HG02642 (cell line): ENCODE measurements around the gene ZNF488.

Experiments used
- ATAC-seq: cut with Tn5 transposase; IDR thresholded peaks from one replicate; pipeline ENCODE4 v1.9.1; 2021; ENCODE audit warnings: mild to moderate bottlenecking; ENCODE audit not compliant: unreplicated experiment, poor library complexity

Gene ZNF488

DNA sequence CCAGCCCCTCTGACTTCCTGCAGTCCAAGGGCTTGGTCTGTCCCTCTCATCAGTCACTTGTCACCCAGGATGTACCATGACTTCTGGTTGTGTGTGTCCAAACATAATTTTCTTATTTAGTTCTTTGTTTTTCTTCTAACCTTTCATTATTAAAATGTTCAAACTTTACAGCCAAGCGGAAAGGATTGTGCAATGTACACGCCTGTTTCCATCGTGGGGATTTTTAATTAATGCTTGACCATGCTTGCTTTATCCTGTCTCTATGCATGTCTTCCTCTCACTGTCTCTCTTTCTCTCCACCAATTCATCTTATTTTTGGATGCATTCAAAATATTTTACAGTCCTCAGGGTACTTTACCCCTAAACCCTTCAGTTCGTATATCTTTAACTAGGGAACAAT is 26.2 kb upstream of the ZNF488 start:
- ATAC-seq: no peak

DNA sequence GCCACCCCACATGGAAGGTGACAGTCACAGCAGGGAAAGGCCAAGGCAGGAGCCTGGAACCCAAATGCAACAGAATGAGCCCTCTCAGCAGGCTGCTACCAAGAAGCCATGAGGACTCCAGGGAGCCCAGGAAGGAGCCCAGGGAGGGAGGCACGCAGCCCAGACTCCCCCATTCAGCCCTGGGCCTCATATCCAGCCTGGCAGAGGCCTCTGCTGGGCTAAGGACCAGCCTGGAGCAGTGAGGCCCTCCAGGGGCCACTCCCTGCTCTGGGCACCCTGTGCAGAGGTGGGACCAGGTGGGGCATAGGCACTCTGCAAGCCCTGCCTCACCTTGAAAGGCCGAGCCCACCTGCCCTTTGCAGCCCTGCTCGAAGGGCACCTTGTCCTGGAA is 25.8 kb upstream of the ZNF488 start:
- ATAC-seq: no peak

DNA sequence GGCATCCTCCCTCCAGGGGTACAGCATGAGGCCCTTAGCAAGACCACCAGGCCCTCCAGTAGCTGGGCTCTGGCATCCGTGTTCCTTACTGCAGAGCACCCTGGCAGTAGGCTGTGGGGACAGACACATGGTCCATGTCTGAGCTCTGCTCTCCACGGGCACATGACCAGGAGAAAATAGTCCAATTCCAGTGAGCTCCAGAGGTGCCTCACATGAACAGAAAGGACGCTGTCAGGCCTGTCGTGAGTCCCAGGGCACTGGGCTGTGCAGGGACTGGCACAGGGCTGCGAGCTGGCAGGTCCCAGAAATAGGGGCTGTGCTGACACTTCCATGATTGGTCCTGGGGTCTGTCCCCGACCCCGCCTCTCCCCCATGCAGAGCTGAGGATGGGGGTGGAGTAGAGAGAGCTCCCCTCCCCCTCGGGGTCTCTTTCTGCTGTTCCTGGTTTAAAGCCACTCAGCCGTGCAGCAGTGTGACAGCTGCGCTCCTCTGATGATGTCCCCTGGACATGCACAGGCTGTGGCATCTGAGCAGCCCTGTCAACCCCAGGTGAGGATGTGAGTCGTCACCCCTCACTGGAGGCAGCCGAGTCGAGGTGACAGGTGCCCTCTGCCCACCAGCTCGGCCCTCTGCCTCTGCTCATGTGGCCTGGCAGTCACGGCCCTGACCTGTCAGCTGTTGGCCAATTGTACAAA is 25.2 kb upstream of the ZNF488 start:
- ATAC-seq: no peak

DNA sequence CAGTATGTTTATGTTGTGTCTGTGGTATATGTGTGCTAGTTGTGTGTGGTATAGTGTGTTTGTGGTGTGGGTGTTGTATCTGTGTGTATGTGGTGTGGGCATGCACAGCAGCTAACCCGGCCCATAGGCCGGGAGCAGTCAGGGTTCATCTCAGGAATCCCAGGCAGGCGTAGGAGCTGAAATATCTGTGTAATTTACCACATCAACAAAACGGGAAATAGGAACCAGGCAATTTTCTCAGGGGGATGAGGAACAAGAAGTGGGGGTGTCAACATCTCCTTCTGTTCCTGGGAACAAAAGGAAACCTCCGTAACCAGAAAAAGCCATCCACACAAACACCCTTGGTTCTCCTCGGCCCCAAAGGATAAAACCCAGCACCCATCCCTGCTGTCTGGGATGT is 24.5 kb upstream of the ZNF488 start:
- ATAC-seq: no peak

DNA sequence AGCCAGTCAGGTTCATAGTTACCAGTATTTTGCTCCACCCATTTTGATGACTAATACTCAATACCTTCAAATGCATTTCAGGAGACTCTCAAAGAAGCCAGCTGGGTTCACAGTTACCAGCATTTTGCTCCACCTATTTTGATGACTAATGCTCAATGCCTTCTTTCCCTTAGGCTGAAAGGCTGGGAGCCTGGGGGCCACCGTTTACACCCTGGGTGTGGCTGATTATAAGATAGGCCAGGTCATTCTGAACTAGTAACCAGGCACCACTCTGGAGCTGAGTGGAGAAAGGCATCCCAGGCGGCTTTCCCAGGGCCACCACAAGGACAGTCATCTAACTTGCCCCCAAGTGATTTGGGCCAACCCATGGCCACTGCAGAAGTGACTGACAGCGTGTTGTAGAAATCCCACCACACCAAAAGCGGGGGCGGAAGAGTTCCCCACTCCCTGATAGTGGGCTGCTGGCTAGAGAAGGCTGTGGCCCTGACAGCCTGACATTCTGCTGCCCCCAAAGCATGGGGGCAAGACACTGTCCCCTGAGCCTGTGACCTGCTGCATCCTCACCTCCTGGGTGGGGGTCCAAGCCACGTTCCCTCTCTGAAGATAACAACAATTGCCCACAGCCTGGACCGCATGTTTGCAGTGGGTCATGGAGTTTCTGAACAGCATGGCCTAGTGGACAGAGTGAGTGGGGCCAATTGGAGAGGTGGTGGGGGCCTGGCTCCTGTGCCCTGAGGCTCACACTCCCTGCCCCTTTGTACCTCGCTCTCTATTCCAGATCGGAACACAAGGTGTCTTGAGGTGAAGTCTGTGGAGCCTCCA is 23.0 kb upstream of the ZNF488 start:
- no peak for ATAC-seq

DNA sequence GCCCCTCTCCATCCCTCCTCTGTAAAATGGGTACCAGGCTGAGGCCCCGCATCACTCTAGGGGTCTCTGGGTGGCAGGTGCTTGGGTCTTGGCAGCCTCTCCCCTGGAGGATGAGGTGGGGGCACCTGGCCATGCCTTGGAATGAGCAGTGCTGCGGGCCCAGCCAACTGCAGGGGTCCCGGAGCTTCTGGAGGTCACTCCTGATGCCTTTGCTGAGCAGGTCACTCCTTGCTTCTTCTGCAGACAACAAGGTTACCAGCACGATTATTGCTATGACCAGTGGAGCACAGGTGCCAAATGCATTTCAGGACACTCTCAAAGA is 22.4 kb upstream of the ZNF488 start:
- no peak for ATAC-seq

DNA sequence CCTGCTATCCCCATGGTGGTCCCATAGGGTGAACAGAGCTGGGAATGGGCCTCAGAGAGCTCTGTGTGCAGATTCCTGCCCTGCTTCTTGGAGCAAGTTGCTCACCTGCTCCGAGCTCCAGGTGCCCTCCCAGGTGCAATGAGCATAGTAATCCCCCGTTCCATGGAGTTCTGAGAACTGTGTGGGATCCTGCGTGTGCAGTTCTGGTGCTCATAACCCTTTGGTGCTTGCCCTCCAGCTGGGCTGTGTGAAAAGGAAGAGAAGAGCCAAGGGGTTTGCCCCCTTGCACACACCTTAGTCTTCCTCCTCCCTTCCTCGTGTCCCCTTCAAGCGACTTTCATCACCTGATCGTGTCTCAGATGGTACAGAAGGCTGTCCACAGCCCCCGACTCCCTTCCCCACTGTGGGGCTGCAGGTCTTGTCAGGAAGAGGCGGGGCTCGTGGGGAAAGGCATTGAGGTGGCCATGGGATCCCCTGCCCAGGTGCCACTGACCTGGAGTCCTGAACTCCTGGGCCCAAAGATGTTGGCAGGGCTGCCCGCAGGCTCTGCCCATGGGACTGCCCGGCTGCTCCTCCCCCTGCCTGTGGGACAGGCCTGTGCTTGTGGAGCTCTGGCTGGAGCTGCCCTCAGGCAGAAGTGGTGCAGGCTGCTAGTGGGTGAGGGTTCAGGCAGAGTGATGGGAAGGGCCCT is 21.9 kb upstream of the ZNF488 start:
- ATAC-seq: no peak

DNA sequence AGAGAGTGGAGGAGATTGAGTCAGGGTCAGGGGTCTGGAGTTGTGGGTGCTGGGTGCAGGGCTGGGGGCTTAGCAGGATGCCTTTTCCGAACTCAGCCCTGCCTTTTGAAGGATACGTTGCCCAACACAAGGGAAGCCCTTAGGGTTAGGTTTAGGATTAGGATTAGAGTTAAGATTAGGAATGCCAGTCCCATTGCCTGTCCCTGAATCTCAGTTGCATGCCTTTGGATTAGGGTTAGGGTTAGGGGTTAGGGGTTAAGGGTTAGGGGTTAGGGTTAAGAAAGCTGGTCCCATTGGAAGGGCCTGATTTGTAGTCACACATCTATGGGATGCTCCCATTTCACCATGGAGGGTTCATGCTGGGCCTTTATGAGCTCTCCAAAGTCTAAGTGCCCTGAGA is 20.8 kb upstream of the ZNF488 start:
- no peak for ATAC-seq

DNA sequence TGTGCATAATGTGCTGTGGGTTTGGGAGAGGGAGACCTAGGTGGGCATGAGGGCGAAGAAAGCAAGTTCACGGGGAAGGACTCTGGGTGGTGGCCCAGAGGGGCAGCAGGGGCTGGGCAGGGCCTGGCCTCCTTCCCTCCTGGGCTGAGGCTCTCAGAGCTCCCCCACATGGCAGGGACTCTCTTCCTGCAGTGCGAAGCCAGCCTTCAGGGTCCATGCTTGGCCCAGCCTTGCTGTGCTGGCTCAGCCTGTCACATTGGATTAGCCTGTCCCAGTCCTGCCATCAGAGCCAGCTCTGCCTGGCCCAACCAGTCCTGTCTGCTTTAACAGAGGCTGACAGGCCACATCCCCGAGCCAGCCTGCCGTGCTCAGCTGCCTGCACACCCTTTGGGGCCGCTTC is 20.4 kb upstream of the ZNF488 start:
- no peak for ATAC-seq

DNA sequence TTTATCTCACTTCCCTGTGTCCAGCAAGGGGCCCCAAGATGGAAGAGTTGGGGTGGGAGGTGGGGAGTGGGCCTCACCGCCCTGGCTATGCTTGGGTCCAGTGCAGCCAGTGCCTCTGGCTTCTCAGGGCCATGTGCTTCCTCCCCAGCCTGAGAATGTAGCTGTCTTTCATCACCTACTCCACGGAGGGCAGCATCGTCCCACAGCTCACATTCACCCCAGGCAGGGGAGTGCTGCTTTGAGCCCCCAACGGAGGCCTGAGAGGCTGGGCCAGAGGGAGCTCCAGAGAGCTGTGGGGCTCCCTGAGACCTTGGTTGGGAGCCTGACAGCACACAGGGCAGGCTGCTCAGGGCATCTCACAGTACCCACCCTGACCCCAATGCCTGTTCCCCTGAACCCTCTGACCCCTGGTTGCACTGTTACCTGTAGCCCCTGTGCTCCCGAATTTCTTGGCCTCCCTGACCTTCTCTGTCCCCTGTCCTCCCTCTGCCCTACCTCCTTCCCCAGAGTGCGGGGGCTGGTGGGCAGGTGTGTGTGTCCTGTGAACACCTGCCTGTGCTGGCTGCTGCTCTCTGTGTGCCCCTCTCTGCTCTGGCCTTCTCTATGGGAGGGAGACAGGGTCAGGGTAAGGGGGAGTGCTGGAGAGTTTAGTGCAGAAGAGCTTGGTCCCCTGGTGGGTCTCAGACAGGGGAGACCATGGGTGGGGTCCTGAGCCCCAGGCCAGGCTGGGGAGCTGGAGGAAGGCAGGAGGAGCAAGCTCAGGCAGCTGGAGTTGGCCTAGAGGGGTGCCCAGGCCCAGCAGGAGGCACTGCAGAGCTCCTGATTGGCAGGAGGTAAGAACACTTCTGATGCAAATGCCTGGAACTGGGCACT is 19.6 kb upstream of the ZNF488 start:
- no peak for ATAC-seq

DNA sequence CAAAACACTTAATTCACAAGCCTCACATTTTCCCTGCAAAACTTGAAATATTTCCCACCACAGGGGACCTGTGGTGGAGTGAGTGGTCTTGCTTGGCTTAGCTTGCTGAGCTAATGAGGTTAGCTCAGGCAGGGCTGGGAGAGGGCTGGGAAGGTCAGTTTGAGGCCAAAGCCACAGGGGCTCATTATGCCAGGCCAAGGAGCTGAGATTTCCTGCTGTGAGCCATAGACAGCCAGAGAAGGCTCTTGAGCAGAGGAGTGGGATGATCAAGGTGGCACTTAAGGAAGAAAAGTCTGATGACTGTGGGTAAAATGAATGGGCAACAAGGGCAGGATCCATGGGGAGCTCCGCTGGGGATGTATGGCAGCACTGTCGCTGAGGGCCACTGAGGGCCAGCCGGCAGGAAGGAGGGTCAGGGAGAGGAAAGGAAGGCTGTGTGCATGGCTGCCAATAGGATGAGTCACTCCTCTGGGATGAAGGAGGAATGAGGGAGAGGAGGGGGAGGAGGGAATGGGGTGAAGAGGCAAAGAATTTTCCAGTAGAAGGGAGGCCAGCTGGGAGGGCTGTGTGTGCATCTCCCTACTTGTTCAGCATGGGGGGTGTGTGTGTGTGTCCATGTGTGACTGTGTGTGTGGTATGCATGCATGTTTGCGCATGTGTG is 18.7 kb upstream of the ZNF488 start:
- no peak for ATAC-seq

DNA sequence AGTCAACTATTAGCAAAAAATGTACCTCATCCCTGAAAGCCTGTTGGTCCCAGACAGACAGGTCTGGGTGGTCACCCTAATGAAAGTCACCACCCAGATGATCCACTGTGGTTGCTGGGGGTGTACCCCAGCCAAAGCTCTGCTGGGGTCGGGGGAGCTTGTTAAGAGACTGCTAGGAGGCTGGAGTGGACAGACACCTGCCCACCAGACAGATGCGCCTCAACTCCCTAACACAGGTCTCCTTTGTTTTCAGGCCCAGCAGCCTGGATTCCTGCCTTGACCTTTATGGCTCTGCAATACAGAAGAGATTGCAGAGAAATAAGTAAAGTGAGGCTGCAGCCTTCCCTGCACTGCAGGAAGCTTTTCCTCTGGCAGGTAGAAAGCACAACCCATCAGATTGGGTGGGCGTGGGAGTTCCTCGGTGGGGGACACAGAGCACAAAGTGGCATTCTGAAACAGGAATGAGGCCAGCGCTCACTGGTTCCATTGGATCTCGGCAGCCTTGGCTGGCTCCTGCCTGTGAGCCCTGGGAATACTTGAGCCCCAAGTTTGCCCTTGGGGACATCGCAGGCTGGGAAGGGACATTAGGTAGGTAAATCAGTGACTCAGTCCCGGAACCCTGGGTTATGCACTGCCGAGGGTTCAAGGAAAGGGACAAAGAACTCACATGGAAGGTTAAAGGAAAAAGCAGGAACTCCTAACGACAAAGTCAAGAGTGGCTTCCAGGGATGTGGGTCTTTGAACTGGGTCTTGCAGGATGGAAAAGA is 18.0 kb upstream of the ZNF488 start:
- no peak for ATAC-seq

DNA sequence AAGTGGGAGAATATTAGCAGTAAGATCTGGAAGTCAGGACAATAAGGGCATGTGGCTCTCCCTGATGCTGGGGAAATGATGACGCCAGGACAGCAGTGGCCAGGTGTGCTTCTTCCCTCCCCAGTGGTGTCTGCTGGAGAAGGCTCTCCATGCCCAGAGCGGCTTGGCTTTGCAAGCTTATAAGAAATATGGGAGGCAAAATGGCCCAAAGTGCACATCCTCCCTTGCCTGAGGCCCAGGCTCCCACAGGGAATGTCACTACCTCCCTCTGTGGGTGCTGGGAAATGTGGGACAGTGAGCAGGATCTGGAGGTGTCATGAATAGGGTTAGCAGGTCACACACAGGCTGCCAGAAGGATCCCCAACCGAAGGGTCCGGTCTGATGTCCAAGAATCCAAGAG is 17.1 kb upstream of the ZNF488 start:
- ATAC-seq: no peak

DNA sequence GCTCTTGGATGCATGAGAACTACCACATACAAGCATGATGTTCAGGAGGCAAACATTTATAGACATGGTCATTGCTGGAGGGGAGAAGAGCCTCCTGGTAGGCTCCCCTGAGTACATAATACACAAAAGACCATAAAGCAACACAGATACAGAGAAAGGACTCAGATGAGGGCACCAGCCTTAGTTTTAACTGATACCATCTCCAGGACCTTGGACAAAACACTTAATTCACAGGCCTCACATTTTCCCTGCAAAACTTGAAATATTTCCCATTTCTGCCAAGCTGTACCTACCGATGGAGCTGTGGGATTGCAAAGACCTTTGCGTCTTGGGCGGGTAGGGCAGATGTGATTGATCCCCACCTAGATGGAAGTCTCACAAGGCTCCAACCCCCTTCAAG is 16.7 kb upstream of the ZNF488 start:
- ATAC-seq: no peak

DNA sequence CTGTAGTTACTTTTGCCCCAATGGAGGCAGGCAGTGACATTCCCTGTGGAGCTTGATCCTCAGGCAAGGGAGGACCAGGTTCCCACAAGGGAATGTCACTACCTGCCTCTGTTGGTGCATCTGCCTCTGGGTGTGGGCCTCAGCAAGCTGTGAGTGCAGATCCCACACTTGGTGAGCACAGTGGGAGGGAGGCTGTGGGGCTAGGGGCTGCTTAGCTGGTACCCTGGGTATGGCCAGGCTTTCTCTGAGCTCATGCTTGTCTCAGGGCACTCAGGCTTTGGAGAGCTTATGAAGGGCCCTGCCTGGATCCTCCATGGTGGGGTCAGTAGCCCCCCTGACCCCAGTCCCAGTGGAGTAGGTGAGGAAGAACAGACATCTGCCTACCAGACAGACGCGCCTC is 16.2 kb upstream of the ZNF488 start:
- no peak for ATAC-seq

DNA sequence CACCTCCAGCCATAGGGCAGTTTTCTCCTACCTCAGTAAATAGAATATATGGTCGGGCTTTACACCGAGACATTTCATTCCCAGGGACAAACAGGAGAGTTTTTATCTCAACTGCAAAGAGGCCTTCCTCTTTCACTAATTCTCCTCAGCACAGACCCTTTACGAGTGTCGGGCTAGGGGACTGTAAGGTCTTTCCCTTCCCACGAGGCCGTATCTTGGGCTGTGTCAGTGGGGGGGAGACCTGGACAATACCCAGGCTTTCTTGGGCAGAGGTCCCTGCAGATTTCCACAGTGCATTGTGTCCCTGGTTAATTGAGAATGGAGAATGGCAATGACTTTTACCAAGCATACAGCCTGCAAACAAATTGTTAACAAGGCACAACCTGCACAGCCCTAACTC is 13.2 kb upstream of the ZNF488 start:
- ATAC-seq: no peak

DNA sequence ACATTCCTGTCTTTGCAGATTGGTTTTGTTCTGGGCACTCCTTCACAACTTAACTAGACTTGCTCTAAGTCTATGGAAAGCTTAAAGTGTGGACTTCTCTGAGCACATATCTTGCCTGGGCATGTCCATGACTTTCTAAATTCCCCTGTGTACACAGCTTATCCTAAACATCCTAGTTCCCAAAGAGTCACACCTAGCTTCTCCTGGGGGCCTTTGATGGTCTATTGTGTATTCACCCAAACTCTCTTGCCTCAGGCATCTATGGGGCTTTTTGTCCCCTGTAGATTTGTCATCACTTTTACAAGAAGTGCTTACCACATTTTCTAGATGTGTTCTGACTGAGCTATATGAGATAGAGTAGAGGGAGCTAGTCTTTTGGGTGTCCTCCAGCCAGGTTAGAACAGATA is 12.2 kb upstream of the ZNF488 start:
- no peak for ATAC-seq

DNA sequence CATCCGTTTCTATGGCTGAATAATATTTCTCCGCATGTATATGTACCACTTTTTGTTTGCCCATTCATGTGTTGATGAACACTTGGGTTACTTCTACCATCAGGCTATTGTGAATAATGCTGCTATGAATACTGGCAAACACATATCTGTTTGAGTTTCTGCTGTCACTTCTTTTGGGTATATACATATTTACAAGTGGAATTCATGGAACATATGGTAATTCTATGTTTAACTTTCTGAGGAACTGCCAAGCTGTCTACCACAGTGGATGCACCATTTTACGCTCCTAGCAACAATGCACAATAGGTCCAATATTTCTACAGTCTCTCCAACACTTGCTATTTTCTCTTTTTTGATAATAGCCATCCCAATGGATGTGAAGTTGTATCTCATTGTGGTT is 5.5 kb upstream of the ZNF488 start:
- no peak for ATAC-seq

DNA sequence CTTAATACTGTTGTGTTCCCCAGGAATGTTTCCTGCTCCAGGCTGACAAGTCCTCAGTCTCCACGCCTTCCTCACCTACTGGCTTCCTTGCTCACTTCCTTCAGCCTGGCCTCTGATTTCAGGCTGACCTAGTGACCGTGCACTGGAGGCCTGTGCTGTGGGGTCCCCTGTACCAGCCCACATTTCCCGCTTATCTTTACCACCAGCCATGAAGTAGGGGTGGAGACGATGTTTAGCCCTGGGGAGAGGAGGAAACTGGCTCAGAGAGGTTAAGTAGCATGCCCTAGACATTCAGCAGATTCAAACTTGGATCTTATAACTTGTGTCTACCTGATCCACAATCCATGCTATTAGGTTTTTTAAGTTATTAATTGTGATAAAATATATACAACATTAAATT is 4.8 kb upstream of the ZNF488 start:
- ATAC-seq: no peak
